ENCODE results near the gene NBAS.
"Not testable (repeated sequence)": the region's sequence is repeated elsewhere in the genome, so short reads cannot be mapped to it uniquely, and the experiment has no call there.

NBAS gene

GRCh38 chr2:15520346-15520745 is 40.8 kb downstream of the NBAS start:
- FAIRE-seq, result no peak

GRCh38 chr2:15518759-15519158 is 42.4 kb downstream of the NBAS start:
- FAIRE-seq, result not testable (repeated sequence)

- FAIRE-seq, result no peak
These were observed 43.3 kb downstream of the NBAS start for GRCh38 chr2:15517793-15518192.

- FAIRE-seq, result no peak
These were observed 49.4 kb downstream of the NBAS start for GRCh38 chr2:15511686-15512085.

GRCh38 chr2:15510552-15510951 is 50.6 kb downstream of the NBAS start:
- no peak for FAIRE-seq

- no peak for FAIRE-seq
These were observed 51.0 kb downstream of the NBAS start for GRCh38 chr2:15510131-15510530.

- no peak for FAIRE-seq
These were observed 53.4 kb downstream of the NBAS start for GRCh38 chr2:15507697-15508096.

GRCh38 chr2:15507061-15507460 is 54.1 kb downstream of the NBAS start:
- no peak for FAIRE-seq

- no peak for FAIRE-seq
These were observed 54.8 kb downstream of the NBAS start for GRCh38 chr2:15506229-15506819.

- no peak for FAIRE-seq
These were observed 56.1 kb downstream of the NBAS start for GRCh38 chr2:15504882-15505663.

GRCh38 chr2:15499251-15499650 is 61.9 kb downstream of the NBAS start:
- not testable (repeated sequence) for FAIRE-seq

GRCh38 chr2:15498554-15498953 is 62.6 kb downstream of the NBAS start:
- no peak for FAIRE-seq

GRCh38 chr2:15494877-15495276 is 66.3 kb downstream of the NBAS start:
- FAIRE-seq, result no peak

- no peak for FAIRE-seq
These were observed 68.3 kb downstream of the NBAS start for GRCh38 chr2:15492773-15493325.

GRCh38 chr2:15486770-15487169 is 74.4 kb downstream of the NBAS start:
- FAIRE-seq, result no peak

GRCh38 chr2:15485949-15486348 is 75.2 kb downstream of the NBAS start:
- FAIRE-seq, result no peak

- FAIRE-seq, result no peak
These were observed 80.1 kb downstream of the NBAS start for GRCh38 chr2:15481000-15481399.

- no peak for FAIRE-seq
These were observed 80.6 kb downstream of the NBAS start for GRCh38 chr2:15480552-15480951.

- FAIRE-seq, result no peak
These were observed 88.3 kb downstream of the NBAS start for GRCh38 chr2:15472876-15473275.

- FAIRE-seq, result no peak
These were observed 89.0 kb downstream of the NBAS start for GRCh38 chr2:15472133-15472532.

GRCh38 chr2:15471606-15472005 is 89.5 kb downstream of the NBAS start:
- FAIRE-seq, result no peak

- no peak for FAIRE-seq
These were observed 101.0 kb downstream of the NBAS start for GRCh38 chr2:15460112-15460620.

GRCh38 chr2:15458277-15458676 is 102.9 kb downstream of the NBAS start:
- no peak for FAIRE-seq

GRCh38 chr2:15457868-15458267 is 103.3 kb downstream of the NBAS start:
- no peak for FAIRE-seq

Measured in endometrium (tissue), 2 donors.